Renal cortical epithelial cell (primary cell): ENCODE measurements around the gene KAZN. TPM values are rescaled to one million over a fixed set of nuclear protein-coding genes. Genes with fewer than 3 reads are reported as not detected.

Experiments
- DNase-seq: peaks from one replicate; pipeline ENCODE4 v3.0.0-alpha.2; 2011; ENCODE audit warnings: low read depth
- total RNA-seq: library from RNA; depleted of rRNA; stranded (reverse); fragments of >200 nt; gene quantifications from 2 replicates; pipeline ENCODE4 v1.2.3, GENCODE V29; 2014

Gene KAZN
- total RNA-seq, 1 donor from 2014 or later: 30.8 TPM

DNA sequence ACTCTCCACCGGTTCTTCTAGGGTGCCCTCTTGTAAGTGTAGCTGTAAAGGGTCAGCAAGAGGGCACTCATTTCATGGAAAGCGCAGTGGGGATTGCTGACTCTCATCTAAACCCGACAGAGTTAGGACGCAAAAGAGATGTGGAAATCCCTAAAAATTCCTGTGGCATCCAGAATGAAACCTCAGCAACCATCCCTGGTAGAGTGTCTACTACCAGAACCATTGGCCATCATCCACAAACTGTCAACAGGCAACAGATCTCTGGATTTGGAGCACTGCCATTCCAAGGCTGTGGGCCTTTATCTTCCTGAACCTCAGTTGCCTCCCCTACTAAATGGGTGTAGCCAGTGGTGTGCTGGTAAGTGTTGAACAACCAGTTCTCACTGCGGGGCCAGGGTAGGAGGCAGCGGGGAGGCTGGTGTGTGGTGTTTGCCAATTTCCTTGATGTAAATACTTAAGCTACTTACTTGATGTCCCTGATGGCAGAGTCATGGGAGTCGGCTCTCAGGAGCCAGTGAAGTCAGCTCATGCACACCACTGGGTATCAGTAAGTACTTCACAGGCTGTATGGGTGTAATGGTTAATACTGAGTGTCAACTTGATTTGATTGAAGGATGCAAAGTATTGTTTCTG, 195.8 kb downstream of the KAZN start:
- DNase-seq: no peak

DNA sequence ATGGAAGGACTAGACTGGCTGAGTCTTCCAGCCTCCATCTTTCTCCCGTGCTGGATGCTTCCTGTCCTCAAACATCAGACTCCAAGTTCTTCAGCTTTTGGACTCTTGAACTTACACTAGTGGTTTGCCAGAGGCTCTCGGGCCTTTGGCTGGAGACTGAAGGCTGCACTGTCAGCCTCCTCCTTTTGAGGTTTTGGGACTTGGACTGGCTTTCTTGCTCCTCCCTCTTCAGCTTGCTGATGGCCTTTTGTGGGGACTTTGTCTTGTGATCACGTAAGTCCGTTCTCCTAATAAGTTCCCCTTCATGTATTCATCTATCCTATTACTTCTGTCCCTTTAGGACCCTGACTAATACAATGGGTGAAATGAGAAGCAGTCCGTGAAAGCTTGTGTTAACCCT, 196.4 kb downstream of the KAZN start:
- DNase-seq: no peak

DNA sequence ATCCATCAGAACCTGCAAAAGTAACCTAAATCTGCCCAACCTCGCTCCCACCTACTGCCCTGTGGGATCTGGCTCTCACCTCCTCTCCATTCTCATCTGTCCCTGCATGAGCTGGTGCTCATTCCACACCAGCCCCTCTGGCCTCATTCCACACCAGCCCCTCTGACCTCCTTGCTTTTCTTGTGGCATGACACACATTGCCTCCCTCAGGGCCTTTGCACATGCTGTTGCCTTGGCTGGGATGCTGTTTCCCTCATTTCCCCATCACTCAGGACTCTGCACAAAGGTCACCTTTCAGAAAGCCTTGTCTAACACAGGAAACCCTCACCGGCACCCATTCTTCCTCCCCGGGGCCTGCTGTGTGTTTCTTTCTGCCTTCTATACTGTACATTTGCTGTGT, 197.1 kb downstream of the KAZN start:
- DNase-seq: no peak

DNA sequence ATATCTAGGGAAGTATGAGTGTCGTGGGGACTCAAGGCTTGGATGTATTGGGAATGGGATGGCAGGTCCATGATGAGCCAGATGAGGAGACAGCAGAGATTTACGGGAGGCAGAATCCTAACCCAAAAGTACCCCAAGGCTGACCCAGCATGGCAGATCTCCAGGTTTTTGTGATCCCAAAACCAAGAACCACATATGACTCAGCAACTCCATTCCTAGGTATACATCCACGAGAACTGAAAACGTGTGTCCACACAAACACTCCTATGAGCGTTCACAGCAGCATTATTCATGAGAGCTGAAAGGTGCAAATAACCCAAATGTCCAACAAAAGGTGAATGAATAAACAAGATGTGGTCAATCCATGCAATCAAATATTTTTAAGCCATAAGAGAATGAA, 201.5 kb downstream of the KAZN start:
- DNase-seq: no peak

DNA sequence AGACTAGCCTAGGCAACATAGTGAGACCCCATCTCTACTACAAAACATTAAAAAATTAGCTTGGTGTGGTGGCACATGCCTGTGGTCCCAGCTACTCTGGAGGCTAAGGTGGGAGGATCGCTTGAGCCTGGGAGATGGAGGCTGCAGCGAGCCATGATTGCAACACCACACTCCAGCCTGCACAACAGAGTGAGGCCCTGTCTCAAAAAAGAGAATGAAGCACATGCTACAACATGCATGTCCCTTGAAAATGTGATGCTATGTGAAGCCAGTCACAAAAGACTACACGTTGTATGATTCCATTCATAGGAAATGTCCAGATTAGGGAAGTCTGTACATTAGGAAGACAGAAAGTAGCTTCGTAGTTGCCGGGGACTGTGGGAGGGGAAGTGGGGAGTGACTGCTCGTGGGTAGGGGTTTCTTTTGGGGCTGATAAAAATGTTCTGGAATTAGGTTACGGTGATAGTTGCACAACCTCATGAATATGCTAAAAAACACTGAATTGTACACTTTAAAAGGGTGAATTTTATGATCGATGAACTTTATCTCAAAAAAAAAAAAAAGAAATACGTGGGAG, 202.1 kb downstream of the KAZN start:
- no peak for DNase-seq

DNA sequence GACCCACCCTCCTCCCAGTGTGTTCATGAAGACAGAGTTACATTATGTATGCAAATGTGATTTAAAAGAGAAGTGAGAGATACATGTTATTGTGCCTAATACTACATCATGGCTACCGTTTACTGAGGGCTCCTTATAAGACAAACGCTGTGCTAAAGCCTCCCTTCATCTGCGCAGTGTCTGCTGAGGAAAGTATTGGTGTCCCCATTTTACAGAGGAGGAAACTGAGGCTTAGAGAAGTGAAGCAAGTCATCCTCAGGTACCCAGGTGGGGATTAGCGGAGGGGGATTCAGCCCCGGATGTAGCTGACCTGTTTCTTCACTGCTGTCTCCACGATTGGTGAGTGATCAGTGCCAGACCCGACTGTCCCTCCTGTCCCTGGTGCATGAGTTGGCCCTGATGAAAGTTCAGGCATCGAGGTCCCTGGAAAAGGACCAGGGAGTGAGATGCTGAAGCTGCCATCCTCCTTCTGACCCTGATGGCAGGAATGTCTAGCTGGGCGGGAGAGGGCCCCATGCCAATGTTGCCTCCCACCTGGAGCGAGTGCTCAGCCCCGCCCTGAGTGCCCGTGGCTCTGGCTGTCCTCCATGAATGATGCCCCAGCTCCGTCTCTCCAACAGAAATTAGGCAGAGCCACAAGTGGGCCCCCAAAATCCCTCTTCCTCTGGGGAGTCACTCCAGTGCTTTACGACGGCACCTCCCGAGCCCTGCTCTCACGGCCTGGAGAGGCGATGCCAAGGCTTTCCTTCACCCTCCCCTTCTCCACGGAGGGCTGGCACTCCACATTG, 204.7 kb downstream of the KAZN start:
- DNase-seq: no peak

DNA sequence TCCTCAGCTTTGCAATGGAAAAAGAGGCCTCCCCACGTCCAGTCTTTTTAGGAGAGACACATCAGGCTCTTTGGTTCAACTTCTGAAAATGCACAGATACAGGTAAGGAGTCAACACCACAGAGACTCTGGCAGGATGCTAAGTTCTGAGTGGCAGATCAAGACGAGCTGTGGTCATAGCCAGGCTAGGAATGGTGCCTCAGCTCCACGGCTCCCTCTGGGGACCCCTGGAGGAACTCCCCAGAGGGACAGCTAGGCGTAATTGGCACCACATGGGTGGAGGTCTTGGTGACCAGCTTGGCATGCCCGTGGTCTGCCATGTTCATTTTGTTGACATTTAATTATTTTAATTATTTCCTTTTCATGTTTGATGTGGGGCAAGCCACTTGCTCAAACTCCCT, 206.1 kb downstream of the KAZN start:
- DNase-seq: no peak

DNA sequence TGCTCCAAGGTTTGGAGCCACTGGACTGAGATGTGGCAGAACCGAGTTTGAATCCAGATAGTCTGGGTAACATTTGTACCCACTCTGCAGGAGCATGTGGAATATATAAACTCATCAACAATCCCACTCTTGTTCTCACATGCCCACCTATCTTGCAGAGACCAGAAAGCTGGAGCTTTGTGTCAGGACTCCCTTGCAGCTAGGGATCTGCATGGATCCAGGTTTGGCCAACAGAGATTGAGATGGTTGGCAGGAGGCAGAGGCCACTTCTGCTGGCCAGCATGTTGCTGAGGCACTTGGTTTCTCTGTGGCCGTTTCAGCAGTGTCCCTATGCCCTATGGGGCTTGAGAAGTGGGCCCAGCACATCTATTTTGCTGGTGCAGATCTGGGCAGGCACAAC, 208.3 kb downstream of the KAZN start:
- no peak for DNase-seq

DNA sequence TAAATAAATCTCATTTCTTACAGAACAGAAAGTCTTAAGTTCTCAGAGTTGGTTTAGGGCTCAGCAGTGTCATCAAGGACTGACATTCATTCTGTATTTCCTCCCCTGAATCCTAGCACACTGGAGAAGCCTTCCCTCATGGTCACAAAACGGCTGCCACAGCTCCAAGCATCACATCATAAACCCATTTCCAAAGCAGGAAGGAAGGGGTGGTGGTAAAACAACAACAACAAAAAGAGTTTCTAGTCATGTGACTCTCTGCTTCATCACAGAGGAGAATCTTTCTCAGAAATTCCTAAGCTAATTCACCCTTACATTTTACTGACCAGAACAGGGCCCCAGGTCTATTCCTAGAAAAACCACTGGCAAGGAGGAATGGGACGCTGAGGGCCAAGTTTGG, 210.3 kb downstream of the KAZN start:
- no peak for DNase-seq

DNA sequence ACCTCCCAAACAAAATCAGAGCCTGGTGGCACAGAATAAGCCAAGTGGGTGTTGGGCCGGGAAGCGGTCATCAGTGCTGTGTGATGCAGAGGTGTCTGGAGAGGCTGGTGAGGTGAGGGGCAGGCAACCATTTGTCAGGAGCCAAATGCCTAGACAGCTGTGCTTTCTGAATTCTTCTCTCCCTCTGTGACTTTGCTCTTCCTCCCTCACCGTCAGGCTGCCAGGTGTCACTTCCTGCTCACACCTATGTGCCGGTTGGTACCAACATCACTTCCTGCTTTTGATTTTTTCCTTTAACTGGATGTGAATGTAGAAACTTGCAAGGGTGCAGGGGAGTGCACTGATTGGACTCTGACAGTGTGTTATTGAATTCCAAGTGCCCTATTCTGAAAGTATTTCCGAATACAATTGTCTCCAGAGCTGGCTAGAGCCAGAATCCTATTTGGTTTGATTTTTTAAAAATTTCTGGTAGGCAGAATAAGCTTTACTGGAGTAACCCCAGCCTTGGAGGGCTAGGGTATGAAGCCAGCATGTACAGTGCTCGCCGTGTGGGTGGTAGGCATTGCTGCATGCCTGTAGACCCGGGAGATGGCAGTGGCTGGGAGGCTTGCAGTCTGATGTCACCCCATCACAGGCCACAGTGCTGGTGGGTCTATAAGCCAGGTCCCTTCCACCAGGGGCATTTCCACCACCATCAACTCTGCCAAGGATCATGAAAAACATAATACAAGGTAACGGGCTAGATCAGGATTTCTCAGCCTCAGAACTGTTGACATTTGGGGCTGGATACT, 210.9 kb downstream of the KAZN start:
- no peak for DNase-seq

DNA sequence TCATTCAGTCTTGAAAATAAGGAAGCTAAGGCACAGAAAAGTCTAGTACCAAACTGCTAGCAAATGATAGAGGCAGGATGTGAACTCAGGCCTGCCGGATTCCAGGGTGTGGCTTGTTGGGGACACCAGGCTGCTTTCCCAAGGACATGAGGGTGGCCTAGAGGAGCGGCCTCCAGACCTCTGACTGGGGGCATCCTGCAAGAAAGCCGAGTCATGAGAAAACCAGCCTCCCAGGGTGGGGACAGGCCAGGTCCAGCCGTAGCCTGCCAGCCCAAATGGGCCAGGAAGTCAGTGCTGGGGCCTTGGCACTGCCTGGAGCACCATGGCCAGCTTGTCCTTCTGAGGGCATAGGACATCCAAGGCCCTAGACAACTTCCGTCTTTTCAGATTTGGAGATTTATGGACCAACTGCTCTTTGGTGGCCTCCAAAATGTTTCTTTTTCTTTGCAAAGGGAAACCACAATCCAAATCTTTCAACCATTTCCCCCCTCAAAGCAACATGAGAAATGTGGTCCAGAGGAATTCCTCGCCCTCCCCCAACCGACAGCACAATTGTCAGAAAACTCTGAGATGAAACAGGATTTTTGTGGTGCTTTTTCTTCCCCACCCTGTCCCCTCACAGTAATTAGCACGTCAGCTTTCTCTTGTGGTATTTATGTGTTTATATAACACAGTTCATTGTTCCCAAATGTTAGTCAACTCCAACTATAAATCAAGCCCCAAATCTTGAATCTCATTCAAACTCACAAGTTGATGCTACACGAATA, 212.3 kb downstream of the KAZN start:
- DNase-seq: no peak

DNA sequence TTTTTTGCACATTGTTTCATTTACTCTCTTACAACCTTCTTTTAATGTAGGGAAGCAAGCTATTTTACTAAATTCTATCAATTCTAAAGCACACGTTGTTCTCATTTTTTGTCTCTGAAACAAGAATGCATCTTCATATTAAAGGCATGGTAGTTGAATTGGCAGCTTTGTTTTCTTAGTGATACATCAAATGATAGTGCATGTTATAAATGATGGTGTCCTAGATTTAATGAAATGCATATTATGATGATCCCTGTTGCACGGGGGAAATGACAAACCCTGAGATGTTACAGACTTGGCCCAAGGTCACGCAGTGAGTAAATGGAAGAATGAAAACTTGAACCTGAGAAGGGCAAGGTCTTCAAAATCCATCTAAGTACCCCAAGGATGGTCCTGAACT, 213.1 kb downstream of the KAZN start:
- DNase-seq: no peak

DNA sequence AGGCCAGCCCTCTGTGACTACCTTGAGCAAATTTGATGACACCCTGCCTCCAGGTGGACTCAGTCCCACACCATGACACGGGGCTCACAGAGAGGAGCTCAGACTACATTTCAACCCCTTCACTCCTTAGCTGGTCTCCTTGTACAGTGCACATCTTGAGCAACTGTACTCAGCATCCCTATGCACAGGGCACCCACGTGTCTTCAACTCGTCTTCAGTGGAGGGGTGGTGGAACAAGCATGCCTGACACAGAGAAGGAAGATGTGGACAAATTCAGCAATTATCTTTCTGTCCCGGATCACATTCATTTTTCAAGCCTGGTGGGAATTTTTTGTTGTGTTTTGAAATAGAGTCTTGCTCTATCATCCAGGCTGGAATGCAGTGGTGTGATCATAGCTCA, 213.7 kb downstream of the KAZN start:
- no peak for DNase-seq

DNA sequence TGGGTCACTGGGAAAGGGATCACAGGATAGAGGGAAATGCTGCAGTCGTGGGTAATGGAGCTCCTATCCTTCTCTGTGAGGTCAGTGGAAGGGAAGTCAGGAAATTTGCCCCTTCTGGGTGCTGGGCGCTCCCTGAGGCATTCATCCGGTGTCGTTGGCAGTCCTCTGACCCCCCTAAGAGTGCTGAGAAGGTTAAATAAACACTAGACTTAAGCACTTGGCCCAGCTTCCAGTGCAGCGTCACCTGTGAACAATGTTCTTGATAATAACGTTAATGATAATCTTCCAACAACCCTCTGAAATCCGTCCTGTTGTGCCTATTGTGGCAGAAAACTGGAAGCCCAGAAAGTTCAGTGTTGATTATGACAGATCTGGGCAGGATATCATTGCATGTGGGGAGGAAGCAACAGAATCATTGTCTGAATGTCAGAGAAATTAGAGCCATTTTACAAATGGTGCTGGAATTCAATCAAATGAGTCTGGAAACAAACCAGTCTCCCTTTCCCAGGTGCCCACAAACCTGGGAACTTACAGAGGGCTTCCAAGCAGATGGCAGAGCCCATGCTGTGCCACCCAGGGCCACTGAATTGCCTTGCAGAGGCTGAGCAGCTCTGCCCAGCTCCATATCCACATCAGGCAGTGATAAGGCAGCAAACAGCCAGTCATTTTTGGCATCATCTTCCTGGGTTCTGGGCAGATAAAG, 216.8 kb downstream of the KAZN start:
- DNase-seq: peak; percentile 43

DNA sequence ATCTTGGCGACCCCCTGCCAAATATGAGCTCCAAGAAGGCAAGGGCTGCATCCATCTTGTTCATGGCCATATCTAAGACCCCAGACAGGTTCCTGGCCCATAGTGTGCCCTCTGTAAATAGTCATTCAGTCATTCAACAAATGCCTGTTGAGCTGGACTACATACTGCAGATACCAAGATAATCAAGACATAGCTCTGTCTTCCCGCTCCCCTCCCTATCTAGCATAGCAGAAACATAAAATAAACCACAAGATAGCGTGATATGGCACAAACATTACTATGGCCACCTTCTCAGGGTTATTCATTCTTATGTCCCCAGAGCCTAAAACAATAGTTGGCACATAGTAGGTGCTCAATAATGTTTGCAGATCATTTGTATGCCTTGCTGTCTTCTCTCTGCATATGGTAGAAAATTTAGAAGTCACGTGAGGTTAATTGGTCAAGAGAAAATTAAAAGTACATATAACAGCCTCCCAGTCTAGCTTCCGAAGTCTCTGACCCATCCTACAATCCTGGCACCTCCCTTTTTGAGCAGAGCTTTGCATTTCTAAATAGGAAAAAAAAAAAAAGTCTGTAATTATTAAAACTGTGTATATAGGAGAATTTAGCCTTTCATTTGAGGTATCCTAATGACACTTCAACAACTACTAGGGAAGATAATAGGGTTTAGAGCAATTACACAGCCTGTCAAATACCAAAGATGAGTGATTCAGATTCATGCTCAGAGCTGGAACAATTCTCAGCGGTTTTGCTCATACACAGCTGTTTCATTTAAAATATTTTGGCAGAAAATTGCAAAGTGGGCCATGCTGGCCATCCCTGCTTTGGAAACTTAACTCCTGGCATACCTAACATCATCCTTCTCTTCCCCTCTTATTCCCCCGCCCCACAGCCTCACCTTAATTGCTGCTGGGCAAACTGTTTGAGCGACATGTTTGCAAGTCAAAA, 219.0 kb downstream of the KAZN start:
- DNase-seq: no peak

DNA sequence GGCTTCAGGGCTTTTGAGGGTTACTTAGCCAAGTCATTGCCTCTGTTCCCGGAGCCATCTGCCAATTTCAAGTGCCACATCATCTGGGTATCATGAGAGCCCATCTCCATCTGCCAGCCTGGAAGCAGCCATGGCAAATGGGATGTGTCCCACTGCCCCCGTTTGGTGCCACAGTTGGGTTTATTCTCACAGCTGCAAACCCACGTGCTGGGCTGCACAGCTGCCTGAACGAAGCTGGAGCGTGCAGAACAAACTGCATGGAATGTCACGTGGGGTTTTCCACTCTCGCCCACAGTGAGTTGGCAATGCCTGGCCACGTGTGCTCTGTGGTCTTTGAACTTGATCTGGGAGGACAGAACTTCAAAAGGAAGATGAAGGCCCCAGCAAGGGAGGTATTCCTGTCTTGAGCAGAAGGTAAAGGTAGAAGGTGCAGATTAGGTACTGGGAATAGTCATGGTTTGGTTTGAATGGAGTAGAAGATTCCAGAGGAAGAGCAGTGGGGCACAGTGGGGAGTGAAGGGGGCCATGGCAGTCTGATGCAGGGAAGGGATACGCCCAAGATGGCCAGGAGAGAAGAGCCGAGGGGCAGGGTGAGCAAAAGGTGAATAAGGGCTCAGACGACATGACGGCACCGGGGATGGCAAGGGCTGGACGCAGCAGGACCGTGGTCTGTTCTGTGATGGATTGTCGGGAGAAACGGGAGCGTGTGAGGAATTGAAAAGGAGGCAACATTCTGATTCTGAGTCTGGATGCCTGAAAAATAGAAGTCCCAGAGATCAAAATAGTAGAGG, 222.0 kb downstream of the KAZN start:
- no peak for DNase-seq

DNA sequence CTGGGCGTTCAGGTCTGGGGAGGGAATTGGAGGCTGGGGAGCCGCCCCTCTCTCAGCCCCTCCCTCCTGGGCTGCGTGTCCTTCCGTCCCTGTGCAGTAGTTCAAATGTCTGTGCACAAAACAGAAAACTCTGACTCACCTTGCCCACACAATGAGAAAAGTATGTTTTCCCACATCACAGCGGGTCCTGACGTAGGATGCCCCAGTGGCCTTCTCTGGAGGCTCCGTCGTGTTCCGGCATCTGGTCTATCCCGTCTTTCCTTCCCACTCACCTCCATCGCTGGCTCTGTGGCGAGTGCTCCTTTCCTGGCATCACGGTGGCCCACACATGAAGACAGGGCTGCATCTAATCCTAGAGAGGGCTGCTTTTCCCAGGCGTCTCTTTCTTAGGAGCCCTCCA, 224.0 kb downstream of the KAZN start:
- DNase-seq: no peak

DNA sequence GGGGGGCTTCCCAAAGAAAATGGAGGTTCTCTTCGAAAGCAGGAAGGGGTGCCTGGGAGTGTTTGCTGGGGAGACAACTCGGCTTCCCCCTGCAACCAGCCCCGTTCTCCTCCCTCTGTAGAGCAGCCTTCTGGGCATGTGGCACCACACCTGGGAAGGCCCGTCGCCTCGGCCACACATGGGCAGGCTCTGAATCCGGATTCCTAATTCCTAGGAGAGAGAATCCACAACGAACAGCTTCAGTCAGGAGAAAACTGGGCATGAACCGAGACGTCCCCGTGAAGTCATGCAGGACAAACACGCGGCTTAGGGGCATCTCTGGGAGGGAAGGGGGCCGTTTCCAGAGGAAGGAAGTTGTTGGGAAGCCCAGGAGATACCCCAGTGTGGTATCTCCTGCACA, 224.5 kb downstream of the KAZN start:
- no peak for DNase-seq

DNA sequence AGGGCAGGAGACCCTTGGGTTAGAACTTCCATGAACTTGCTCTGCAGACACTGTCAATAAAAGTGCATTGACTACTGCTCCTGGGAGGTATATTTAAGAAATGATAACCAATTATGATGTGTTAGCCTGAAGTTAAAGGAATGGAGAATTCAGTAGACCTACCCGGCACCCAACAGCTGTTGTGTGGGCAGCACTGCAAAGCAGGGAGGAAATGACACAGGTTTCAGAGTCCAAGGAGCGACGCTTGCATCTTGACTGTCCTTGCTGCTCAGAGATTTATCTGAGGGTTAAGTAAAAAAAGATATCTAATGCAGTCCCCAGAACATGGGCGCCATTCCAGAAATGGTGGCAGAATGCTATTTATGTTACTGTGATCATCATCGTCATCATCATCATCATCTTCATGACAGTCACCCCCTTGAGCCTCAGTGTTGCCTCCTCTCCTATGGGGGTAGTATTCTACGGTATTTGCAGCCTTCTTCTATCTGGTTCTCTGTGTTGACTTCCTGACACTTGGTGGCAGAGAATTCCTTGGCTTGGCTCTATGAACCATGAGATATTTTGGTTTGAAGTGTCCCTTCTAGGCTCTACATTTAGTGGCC, 225.9 kb downstream of the KAZN start:
- no peak for DNase-seq
